SHP77 (cell line): Measurements from ENCODE around the gene MYLK4.

ENCODE experiments used
- DNase-seq, 2 experiments: peaks; one replicate each; lab custom pipeline; 2025; lab: John Stamatoyannopoulos, UW

MYLK4 gene

DNA sequence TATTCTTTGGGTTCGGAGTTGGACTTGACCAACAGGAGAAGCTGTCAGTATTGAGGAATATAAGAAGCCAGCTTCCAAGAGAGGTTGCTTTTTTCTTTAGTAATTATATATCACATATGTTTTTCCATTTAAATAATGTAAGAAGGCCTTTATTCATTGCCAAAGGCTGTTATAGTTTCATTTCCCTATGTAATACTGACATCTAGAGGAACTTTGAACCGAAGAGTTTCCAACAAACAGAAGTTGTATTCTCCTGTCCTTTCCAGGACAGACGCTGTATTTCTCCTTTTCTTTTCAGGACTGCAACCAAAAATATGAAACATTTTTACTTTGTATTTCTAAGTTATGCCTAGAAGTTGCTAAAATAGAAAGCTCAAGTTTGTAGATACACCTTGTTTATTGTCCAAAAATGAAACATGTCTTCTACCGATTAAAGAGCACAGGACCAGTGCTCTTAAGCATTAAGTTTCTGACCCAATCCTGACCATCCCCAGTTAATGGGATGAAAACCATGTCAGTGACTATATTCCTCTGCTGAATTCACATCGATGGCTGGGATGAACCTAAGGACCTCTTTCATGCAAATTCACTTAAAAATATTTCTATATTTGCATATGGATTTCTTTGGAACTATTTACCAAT is 55.1 kb downstream of the MYLK4 start:
- peak; percentile 11 to 20 for DNase-seq

DNA sequence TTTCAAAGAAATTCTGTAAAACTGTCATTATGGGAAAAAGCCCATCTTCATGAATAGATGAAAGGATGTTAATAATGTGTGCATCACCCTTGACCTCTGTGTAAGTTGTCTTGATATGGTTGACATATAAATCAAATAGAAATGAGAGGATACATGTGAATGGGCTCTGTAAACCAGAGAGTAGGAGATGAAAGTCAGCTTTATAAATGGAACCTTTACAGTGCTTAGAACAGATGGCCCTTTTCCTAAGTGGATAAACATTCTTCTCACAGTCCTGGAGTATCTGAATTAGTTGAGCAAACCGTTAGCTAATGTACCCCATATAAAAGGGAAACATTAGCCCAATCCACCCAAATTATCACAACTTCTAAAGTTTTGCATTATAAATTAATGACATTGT is 57.5 kb downstream of the MYLK4 start:
- no peak for DNase-seq

DNA sequence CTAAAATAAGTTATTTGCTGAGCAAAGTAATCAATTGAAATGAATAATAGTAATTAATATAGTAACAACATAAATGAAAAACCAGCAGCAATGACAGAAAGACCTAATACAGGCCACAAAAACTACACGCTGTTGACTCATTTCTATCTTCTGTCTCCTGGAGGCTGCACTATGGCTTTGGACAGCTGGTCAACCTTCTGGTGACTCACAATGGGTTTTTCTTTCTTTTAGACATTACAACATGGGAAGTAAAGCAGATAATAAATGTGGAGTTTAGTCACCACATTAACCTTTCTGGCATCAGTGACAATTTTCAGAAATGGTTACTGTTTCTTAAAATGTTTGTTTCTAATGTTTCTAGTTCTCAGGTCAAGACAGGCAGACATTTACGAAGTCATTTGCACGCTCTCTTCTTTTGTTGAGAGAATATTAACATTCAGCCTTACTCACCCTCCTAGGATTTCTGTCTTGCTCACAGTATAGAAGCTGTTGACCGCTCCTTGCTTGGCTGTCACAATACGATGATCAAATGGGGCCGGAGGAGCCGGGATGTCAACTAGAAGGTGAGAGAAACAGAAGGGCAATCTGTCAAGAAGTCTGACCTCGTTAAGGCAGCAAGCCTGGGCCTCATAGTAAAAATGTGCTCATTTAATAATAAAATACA is 62.2 kb downstream of the MYLK4 start:
- no peak for DNase-seq

DNA sequence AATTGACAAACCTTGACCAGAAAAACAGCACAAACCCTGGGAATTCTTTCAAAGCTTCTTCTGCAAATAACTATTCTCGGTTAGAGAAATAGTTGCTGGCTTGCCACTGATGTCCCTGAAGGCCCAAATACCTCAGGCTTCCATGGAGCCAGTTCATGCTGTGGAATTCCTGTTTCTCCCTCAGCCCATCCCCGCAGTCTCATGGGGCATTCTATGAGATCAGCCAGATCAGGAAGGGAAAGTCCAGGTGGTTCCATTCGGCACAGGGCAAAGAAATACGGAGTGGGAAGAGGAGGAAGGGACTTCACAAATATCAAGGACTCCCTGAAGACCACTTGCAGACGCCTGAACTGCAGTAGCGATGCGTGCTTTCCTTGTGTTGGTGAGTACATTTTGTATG is 63.3 kb downstream of the MYLK4 start:
- DNase-seq = no peak

DNA sequence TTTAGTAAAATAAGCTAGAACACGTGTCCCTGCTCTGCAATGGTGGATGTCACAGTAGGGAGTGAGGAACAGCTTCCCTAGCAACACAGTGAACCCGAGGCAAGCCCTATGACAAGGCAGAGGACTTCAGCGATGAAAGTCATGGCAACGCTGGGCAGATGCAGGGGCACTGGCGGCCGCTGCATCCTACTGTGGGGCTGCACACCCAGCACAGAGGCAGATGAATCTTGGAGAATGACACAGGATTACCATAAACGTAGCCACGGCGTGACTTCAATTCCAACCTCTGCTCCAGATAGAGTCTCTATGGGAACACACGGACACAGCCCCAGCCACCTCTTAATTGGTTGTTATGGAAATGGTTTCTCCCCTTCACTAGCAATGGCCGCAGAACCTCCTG is 64.2 kb downstream of the MYLK4 start:
- no peak for DNase-seq

DNA sequence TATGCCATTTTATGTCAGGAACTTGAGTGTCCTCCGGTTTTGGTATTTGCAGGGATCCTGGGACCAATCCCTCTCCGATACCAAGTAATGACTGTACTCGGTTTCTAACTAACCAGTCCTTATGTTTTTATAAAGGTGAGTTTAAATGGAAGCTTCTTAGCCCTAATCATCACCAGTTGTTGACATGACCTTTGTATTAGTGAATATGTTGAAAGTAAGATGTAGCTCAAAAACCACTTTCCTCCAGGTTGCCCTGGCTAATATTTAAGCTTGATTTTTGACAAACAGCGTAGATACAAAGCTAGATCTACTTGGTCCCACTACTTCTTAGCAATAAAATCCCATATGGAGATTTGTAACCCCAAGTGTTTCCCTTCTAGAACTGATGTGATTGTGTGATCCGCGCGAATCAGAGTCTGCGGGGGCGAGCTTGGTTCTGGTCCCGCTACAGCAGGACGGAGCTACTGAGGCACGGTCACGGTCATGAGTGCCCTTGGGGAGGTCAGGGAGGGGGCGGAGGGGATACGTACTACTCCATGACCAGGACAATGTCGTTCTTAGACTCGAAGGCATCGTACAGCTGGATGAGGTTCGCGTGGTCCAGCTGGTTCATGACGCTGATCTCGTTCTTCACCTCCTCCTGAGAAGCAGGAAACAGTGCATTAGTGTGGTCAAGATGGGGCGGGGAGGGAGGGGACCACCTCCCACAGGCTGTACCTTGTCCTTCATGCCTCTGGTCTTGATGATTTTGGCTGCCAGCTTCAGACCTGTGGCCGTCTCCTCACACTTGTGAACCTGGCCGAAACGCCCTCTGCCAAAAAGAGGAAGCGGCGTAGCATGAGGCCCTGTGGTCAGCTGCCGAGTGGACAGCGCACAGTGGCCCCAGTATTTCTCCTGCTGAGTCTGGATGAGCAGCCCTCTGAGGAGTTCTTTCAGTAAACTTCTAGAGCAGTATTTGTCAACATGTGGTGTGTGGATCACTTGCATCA is 65.7 kb downstream of the MYLK4 start:
- DNase-seq = no peak

DNA sequence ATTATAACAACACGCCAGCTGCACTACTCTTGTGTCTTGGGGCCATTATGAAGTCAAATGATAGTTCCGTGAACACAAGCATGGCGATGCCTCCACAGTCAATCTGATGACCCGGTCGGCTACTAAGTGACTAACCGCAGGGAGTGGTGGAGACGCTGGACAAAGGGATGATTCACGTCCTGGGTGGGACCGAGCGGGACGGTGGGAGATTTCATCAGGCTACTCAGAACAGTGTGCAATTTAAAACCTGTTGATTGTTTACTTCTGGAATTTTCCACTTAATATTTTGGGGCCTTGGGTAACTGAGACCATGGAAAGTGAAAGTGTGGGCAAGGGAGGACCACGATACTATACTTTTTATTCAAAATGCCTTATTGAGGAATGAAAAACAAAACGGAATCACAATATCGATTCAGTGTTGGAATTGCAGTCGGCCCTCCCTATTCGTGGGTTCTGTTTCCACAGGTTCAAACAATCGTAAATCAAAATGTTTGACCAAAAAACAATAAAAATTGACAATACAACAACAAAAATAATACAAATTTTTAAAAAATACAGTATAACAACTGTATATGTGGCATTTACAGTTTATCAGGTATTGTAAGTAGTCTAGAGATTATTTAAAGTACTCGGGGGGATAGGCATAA is 66.5 kb downstream of the MYLK4 start:
- no peak for DNase-seq

DNA sequence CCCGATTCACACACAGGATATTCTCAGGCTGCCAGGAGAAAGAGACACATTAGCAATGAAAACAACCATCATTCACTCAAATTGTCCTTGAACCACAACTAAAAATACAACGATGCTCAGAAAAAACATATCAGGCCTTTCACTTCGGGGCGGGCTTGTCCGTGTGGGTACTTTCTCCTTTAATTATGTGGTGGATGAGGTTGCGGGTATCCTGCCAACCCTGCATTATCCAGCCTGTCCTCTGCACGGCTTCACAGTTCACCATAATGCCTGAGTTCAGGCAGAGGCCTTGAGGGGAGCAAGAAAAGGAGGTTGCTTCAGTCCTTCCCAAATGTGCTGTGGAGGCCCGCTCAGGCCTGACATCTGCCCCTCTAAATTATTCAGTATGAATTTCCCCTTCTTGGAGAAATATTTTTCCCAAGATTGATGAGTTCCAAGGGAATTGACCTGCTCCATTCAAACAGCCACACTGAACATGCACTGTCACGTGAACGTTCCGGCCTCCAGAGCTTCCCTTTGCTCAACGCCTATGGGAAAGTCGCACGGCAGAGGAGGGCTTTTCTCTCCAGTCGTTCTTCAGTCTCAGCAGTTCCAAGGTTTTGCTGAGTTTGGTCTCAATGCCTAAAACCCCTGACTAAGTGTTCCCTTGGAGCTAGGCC is 70.3 kb downstream of the MYLK4 start:
- DNase-seq = peak in 1 of 2 experiments; percentile 50

DNA sequence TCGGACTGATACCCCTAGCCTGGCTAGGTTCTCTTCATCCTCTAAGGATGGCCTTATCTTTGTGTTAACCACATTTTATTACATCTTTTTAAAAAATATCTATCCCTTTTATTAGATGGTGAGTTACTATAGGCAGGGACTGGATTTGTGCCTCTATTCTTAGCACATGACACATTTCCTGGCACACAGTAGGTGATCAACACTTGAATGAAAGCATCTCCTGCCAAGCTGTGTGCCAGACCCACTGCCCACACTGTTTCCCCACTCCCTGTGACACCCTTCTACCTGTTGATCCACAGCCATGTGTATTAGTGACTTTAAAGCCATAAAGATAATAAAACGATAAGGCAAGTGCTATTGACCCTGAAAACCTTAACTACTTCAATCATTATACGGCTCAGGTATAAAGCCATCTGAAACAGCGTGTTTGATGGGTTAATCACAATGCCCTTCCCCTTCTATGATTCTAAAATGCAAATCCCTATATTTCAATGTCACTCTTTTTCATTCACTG is 73.6 kb downstream of the MYLK4 start:
- no peak for DNase-seq

DNA sequence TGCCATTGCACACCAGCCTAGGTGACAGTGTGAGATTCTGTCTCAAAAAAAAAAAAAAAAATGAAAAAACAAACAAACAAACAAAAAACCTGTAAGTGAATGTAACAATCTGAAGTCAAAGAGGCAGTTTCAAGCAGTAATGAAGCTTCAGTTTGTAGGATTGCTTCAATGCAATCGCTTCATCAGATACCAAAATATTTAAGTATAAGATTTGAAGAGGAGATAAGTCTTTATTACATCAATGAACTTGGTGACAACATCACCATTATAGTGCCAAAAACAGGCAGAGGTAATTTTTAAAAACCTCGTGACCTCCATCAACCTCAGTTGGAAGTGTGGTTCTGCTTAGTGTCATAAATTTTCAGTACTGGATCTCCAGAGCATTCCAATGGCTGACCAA is 74.7 kb downstream of the MYLK4 start:
- no peak for DNase-seq

DNA sequence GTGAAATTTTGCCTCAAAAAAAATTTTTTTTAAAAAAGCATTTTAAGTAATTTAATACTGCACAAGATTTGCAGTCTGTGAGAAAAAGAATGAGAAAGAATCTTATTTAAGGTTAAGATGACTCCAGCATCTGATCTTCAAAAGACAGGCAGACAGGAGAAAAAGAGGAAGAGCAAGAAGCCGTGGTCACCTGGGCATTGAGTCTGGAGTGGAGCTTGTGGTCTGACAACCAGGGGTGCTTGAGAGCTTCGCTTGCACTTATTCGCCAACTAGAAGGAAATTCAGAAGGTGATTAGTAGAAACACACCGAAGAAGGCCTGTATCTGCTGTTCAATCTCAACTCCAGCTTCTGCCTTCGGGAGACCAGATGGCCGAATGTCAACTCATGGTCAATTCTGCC is 75.9 kb downstream of the MYLK4 start:
- no peak for DNase-seq

DNA sequence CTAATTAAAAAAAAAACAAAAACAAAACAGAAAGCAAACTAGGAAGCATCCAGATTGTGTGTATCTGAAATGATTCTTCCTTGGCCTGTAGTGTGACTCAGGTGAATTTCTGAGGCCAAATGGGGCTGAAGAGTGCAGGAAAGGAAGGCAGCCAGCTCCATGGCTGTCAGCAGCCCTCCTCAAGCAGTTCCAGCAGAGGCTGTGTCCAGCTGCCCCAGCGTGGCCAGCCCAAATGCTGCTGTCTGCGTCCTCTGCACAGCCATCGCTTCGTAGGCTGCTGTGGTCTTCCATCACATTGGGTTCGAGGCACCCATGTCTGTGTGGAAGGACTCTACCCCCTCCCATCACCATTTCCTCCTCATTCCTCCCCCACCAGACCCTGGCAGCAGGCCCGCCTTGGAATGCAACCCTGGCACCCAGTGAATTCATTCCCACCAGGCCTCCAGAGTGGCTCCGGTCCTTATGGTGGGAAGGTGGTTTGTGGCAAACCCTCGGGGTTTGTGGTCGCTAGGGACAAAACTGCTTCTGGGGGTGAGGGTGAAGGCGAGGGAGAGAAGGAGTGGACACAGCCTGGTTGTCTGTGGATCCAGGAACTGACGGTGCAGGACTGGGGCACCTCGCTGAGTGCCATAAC is 81.5 kb downstream of the MYLK4 start:
- no peak for DNase-seq

DNA sequence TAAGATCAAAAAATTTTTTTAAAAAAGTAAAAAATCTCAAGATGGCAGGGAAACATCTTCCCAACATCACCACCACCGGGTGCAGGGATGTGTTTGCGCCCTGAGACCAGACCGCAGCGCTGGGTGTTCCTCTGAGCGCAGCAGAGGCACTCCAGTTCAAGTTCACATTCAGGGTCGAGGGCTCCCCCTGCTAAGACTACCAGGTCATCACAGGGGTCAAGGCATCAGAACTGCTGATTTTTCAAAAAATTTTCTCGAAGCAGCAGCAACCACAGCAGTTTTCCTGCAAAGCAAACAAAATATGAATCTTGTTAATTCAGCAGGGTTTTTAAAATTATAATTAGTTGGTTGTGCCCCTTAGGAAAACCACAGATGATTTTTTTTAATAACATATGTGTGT is 83.1 kb downstream of the MYLK4 start:
- no peak for DNase-seq

DNA sequence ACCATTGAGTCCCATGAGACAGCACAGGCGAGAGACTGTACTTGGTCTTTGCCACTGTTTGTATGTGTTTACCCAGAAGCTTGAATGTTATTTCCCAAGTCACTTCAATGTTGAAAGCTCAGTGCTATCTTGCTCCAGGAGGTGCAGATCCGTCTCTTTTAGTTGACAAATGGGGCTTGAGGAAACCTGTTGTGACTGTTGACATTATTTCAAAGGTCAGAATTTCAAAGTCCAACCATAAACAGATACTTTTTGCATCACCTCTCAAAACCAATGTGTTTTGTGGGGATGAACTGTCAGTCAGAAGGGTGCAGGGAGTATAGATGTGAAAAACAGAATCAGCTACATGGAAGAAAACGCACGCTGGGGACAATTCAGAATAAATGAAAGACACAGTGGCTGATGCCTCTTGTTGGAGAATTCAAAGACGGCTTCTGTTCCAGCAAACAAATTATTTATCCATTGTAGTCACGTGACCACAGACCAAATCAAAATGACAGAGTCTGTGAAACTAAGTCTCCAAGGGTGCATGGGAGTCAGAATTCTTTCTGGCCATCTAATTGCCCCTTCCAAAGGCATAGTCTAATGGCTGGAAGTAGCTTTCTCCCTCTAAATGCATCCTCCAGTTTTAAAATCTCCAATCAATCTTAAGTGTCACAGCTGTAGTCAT is 83.7 kb downstream of the MYLK4 start:
- no peak for DNase-seq

DNA sequence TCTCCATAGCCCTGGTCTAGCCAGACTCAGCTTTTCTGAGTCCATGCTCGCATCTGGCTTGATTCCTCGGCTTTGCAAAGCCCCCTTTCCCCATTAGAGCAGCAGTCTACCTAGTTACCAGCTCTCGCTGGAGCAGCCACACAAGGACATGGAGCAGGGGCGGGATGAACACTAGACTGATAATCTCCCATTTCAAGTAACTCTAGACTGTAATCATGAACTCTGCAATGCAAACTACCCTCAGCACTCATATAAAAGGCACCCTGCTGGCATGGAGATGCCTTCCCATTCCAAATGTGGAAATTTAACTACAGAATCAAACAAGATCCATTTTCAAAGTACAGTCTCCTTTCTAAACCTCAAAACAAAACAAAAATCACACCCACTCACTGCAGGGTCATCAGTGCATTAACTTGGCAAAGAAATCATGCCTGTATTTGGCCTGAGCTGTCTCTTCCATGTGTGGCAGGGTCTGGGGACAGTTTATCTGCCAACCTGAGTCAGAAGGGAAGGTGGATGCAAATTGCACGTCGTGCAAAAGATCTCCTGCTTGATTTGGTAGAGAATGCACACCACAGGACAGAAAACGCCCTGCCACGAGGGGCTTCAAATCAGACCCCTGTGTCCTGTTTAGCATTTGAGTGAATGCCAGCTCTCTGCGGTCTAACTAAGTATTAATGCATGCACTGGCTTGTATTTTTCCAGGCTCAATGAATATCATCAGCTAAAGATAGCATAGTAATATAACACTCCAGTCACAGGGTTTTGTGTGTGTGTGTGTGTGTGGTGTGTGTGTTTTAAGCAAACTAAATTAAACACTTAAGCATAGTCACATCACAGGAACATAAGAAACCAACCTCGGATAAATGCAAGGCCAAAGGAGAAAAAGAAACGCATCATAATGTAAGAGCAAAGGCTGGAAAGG is 85.3 kb downstream of the MYLK4 start:
- DNase-seq = no peak

DNA sequence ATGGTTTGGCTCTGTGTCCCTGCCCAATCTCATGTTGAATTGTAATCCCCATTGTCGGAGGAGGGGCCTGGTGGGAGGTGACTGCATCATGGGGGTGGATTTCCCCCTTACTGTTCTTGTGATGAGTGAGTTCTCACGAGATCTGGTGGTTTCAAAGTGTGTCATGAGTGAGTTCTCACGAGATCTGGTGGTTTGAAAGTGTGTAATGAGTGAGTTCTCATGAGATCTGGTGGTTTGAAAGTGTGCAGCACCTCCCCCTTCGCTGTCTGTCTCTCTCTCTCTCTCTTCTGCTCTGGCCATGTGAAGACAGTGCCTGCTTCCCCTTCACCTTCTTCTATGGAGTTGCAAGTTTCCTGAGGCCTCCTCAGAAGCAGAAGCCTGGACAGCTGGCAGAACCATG is 87.6 kb downstream of the MYLK4 start:
- no peak for DNase-seq

DNA sequence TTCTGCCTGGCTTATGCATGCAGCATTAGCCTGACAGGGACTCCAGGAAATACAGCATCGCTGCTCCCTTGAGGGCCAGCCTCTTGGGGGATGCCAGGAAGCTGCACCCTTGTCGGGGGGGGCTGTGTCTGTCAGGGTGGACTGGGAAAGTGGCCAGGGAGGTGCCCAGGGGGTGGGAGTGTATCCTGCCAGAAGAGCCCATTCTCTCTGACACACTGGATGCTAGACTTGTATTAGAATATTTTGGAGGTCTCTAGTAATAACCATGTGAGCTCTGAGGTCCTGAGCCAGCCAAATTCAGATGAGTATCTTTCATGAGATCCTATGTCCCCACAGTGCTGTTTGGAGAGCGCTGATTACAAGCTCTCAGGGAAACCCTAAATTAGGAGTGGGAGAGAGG is 89.1 kb downstream of the MYLK4 start:
- no peak for DNase-seq

DNA sequence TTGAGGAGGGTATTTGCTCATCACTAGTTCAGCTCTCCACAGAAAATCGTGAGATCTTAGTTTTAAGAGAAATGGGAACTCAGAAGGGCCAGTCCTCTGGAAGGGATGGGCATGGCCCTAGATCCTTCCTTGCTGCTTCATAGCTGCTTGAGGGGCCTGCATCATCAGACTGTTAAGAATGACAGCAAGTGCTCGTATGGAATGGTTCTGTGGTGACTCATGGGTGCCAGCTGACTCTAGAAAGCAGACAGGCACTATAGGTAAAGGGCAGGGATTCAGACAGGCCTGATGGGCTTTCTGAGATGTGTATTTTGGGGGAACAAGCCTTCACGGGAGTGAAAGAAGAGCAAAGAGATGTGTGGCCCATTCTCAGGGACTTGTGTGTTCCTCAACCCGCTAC is 90.8 kb downstream of the MYLK4 start:
- no peak for DNase-seq

DNA sequence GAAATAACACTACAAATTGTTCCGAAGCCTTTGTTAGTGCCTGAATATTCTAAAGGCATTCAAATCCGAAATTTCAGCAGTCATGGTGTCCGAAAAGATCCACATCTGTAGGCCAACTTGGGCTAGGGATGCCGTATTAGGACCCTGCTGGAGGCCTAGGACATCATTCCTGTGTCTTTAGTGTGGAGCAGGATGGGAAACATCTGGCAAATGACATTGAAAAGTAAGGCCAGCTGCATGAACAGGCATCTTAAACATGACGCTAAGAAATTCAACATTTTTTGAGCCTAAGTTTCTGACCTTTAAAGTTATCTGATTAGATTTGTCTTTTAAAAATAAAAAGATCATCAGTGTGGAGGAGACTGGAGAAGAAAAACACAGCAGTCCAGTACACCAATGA is 91.3 kb downstream of the MYLK4 start:
- no peak for DNase-seq
